PC-9 (cell line): ENCODE results near the gene SEMA4A. TPM values are rescaled to one million over a fixed set of nuclear protein-coding genes. Genes with fewer than 3 reads are reported as not detected.

Source experiments
- BruUV-seq: library from RNA; stranded (reverse); fragments of 400-500 nt; replicated peaks from 2 replicates; lab custom pipeline; 2021; lab: Mats Ljungman, UMichigan
- CTCF ChIA-PET: fragments of 300-600 bp; sonication (Branson Sonifier 250); formaldehyde crosslinking; loops from one replicate; lab custom pipeline; 2022; ENCODE audit warnings: antibody characterized with exemption; lab: Charles Lee
- POLR2A ChIA-PET: fragments of 300-600 bp; sonication (Branson Sonifier 250); formaldehyde crosslinking; loops from one replicate; lab custom pipeline; 2022; ENCODE audit warnings: antibody characterized with exemption; ENCODE audit not compliant: unreplicated experiment; lab: Charles Lee
- DNase-seq, 2 experiments: peaks; one replicate each; pipeline versions ENCODE4 v3.0.0 to v3.0.0-alpha.2; 2015 to 2022; ENCODE audit warnings: mixed read lengths in 1 of 2
- H2AFZ ChIP-seq: fragments of 200-600 bp; sonication (generic); 2 replicates; pipeline ENCODE4 v1.8.1; 2017; ENCODE audit warnings: antibody characterized with exemption
- H3F3A ChIP-seq: fragments of 200-600 bp; sonication (generic); 2 replicates; pipeline ENCODE4 v1.8.1; 2017; ENCODE audit warnings: antibody characterized with exemption, mild to moderate bottlenecking, low read depth; ENCODE audit not compliant: insufficient read depth
- H3K27ac ChIP-seq: fragments of 200-600 bp; sonication (generic); 2 replicates; pipeline ENCODE4 v1.6.1; 2016; ENCODE audit warnings: mixed run types
- H3K27me3 ChIP-seq: fragments of 200-600 bp; sonication (generic); 2 replicates; pipeline ENCODE4 v1.6.1; 2016; ENCODE audit warnings: low read depth, mixed run types; ENCODE audit not compliant: insufficient read depth
- H3K36me3 ChIP-seq: fragments of 200-600 bp; sonication (generic); 2 replicates; pipeline ENCODE4 v1.6.1; 2016; ENCODE audit warnings: low read depth, mixed run types
- H3K4me1 ChIP-seq: fragments of 200-600 bp; sonication (generic); replicated peaks from 2 replicates; pipeline ENCODE4 v1.6.1; 2016; ENCODE audit warnings: mixed run types; ENCODE audit not compliant: insufficient read depth
- H3K4me2 ChIP-seq: fragments of 200-600 bp; sonication (generic); 2 replicates; pipeline ENCODE4 v1.6.1; 2017; ENCODE audit warnings: mixed run types
- H3K4me3 ChIP-seq: fragments of 200-600 bp; sonication (generic); 2 replicates; pipeline ENCODE4 v1.6.1; 2016; ENCODE audit warnings: mixed run types
- H3K79me2 ChIP-seq: fragments of 200-600 bp; sonication (generic); 2 replicates; pipeline ENCODE4 v1.6.1; 2017; ENCODE audit warnings: low read depth, mixed run types
- H3K9me2 ChIP-seq: fragments of 200-600 bp; sonication (generic); 2 replicates; pipeline ENCODE4 v1.8.1; 2017; ENCODE audit warnings: mild to moderate bottlenecking; ENCODE audit not compliant: insufficient read depth
- H3K9me3 ChIP-seq: fragments of 200-600 bp; sonication (generic); 2 replicates; pipeline ENCODE4 v1.8.1; 2016; ENCODE audit warnings: low read depth; ENCODE audit not compliant: insufficient read depth
- H4K20me1 ChIP-seq: fragments of 200-600 bp; sonication (generic); 2 replicates; pipeline ENCODE4 v1.8.1; 2017; ENCODE audit not compliant: insufficient read depth
- EZH2 ChIP-seq: fragments of 200-600 bp; sonication (generic); IDR thresholded peaks from 2 replicates; pipeline ENCODE4 v1.8.0; 2017; ENCODE audit warnings: antibody characterized with exemption, low read depth
- intact Hi-C: fragments of 100-400 bp; cut with micrococcal nuclease; formaldehyde crosslinking; loops from one replicate; pipeline ENCODE4 v1.10.0; 2022; ENCODE audit not compliant: unreplicated experiment
- total RNA-seq: library from RNA; stranded (reverse); gene quantifications from 2 replicates; pipeline ENCODE4 v1.2.3, GENCODE V29; 2021
- TF ChIP-seq, protein P1 (sequence below): fragments of 200-600 bp; sonication (generic); conservative IDR thresholded peaks from 2 replicates; pipeline ENCODE4 v1.6.1; 2017; ENCODE audit warnings: mixed run types, antibody characterized with exemption, mild to moderate bottlenecking, moderate library complexity

Gene SEMA4A
- total RNA-seq, 1 experiment from 2014 or later: 16.2 TPM

DNA sequence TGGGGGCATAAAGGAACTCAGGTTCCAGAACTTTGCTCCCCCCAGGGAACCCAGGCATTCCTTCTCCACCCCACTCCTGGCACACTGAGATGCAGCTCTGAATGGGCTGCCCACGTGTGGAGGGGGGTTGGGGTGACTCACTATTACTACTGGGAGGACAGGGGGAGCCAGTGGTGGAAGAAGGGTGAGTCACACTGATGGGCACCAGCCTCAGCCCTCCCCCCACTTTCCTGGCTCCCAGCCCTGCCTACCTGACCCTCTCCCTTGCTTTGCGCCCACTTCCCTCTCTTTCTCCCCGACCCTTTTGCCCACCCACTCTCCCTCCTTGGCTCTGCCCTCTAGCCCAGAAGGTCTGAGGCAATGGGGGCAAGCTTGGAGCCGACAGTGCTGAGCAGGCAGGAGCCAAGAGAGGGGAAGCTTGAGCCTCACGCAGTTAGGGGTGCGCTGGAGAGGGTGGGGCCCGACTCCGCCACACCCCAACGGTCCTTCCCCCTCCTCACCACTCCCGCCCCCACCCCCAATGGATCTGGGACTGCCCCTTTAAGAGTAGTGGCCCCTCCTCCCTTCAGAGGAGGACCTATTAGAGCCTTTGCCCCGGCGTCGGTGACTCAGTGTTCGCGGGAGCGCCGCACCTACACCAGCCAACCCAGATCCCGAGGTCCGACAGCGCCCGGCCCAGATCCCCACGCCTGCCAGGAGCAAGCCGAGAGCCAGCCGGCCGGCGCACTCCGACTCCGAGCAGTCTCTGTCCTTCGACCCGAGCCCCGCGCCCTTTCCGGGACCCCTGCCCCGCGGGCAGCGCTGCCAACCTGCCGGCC is 39.1 kb upstream of the SEMA4A start, which contains the start of gene LMNA:
Gene LMNA, plus strand, starts transcription at position 611 of the 818 bp plus-strand sequence. CDS start 208 bp downstream, outside the sequence.
- intact Hi-C loops: loop anchor here (1.0 to 2.0 kb wide), 3 partner anchors 8 to 16 kb away; no protein-coding TSS in a partner anchor

DNA sequence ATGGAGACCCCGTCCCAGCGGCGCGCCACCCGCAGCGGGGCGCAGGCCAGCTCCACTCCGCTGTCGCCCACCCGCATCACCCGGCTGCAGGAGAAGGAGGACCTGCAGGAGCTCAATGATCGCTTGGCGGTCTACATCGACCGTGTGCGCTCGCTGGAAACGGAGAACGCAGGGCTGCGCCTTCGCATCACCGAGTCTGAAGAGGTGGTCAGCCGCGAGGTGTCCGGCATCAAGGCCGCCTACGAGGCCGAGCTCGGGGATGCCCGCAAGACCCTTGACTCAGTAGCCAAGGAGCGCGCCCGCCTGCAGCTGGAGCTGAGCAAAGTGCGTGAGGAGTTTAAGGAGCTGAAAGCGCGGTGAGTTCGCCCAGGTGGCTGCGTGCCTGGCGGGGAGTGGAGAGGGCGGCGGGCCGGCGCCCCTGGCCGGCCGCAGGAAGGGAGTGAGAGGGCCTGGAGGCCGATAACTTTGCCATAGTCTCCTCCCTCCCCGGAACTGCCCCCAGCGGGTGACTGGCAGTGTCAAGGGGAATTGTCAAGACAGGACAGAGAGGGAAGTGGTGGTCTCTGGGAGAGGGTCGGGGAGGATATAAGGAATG is 38.4 kb upstream of the SEMA4A start:
- Histone ChIP-seq H3K79me2 (peaks cover 55% of the 10 kb centered on the region), H3F3A (peaks cover 32% of the 10 kb centered on the region), H3K9me2 (no peaks in the 10 kb centered on the region), H3K36me3 (peaks cover 12% of the 10 kb centered on the region; the same call in 1 of the 2 replicates), H3K27me3 (no peaks in the 10 kb centered on the region), H3K4me3 (peak overlapping the region; percentile 100), H3K27ac (peak overlapping the region; percentile 69), H3K4me2 (peak overlapping the region; percentile 99), H2AFZ (peak overlapping the region; percentile 46; the same call in 1 of the 2 replicates), H4K20me1 (peaks cover 47% of the 10 kb centered on the region), H3K9me3 (no peaks in the 10 kb centered on the region), H3K4me1 (peaks cover 69% of the 10 kb centered on the region)
- intact Hi-C loops: loop anchor here (1.0 to 2.0 kb wide), 3 partner anchors 8 to 16 kb away; no protein-coding TSS in a partner anchor
- ChIA-PET POLR2A (interaction anchor here (2.4 to 2.9 kb wide), 2 partner anchors 11 to 12 kb away, joined by 15 to 21 read pairs; no protein-coding TSS in a partner anchor), CTCF (interaction anchor here (0.6 to 1.4 kb wide), 4 partner anchors 12 to 110 kb away, joined by 3 to 7 read pairs (median 4); no protein-coding TSS in a partner anchor)
- no peak for DNase-seq
- TSS peak; percentile 39 for BruUV-seq
- TF ChIP-seq, protein P1, sequence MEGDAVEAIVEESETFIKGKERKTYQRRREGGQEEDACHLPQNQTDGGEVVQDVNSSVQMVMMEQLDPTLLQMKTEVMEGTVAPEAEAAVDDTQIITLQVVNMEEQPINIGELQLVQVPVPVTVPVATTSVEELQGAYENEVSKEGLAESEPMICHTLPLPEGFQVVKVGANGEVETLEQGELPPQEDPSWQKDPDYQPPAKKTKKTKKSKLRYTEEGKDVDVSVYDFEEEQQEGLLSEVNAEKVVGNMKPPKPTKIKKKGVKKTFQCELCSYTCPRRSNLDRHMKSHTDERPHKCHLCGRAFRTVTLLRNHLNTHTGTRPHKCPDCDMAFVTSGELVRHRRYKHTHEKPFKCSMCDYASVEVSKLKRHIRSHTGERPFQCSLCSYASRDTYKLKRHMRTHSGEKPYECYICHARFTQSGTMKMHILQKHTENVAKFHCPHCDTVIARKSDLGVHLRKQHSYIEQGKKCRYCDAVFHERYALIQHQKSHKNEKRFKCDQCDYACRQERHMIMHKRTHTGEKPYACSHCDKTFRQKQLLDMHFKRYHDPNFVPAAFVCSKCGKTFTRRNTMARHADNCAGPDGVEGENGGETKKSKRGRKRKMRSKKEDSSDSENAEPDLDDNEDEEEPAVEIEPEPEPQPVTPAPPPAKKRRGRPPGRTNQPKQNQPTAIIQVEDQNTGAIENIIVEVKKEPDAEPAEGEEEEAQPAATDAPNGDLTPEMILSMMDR: no peak
- no peak for TF ChIP-seq EZH2

More for the DNA sequence above, 39.1 kb upstream of the SEMA4A start, which contains the start of gene LMNA:
- H3K27me3 ChIP-seq: no peaks in the 10 kb centered on the region
- ChIA-PET CTCF (interaction anchor here (0.6 to 1.4 kb wide), 6 partner anchors 13 to 111 kb away, joined by 3 to 6 read pairs (median 4); no protein-coding TSS in a partner anchor), POLR2A (interaction anchor here (0.6 to 2.9 kb wide), 8 partner anchors 10 to 741 kb away, joined by 3 to 24 read pairs (median 8); partner anchors contain the start of gene SMG5)
- H3K4me1 ChIP-seq: peaks cover 65% of the 10 kb centered on the region
- H4K20me1 ChIP-seq: peaks cover 42% of the 10 kb centered on the region
- peak within 1 kb of the TSS; percentile 68 for H2AFZ ChIP-seq
- H3K36me3 ChIP-seq: peaks cover 9% of the 10 kb centered on the region; the same call in 1 of the 2 replicates
- H3K4me3 ChIP-seq: peak within 1 kb of the TSS; percentile 100
- H3F3A ChIP-seq: peaks cover 28% of the 10 kb centered on the region
- DNase-seq: peak; percentile 90 to 94
- H3K4me2 ChIP-seq: peak within 1 kb of the TSS; percentile 99
- H3K9me3 ChIP-seq: no peaks in the 10 kb centered on the region
- peaks cover 48% of the 10 kb centered on the region for H3K79me2 ChIP-seq
- no peaks in the 10 kb centered on the region for H3K9me2 ChIP-seq
- TF ChIP-seq, protein P1: no peak
- H3K27ac ChIP-seq: peak within 1 kb of the TSS; percentile 69
- no TSS peak for BruUV-seq
